HepG2 (cell line): ENCODE measurements around the gene TP53I3. TPM values are rescaled to one million over a fixed set of nuclear protein-coding genes. Genes with fewer than 3 reads are reported as not detected.

ENCODE experiments used
- CREB1 ChIP-seq, 2 experiments: fragments of 450-650 bp in 1 of 2; IDR thresholded peaks; 2 replicates each; pipeline ENCODE4 v1.6.1; 2016 to 2017; ENCODE audit warnings: control low read depth in 1 of 2, mild to moderate bottlenecking in 1 of 2, missing compliant biosample characterization in 1 of 2, missing genetic modification characterization in 1 of 2
- DDIT3 ChIP-seq: sonication (generic); formaldehyde crosslinking; IDR thresholded peaks from 2 replicates; pipeline ENCODE4 v1.4.0; 2020; ENCODE audit warnings: mild to moderate bottlenecking, missing genetic modification reagents
- KAT7 ChIP-seq: IDR thresholded peaks from 2 replicates; pipeline ENCODE4 v1.6.1; 2018; ENCODE audit warnings: borderline replicate concordance, missing compliant biosample characterization
- KIAA2018 ChIP-seq: sonication (generic); formaldehyde crosslinking; IDR thresholded peaks from 2 replicates; pipeline ENCODE4 v1.5.0; 2020; ENCODE audit warnings: mild to moderate bottlenecking, missing genetic modification reagents, borderline replicate concordance
- MED13 ChIP-seq: sonication (generic); formaldehyde crosslinking; IDR thresholded peaks from 2 replicates; pipeline ENCODE4 v1.5.0; 2020; ENCODE audit warnings: missing genetic modification reagents
- NR2F2 ChIP-seq: IDR thresholded peaks from 2 replicates; pipeline ENCODE4 v1.6.1; 2012; ENCODE audit warnings: low read depth, inconsistent platforms, borderline replicate concordance
- RBAK ChIP-seq: sonication (generic); formaldehyde crosslinking; IDR thresholded peaks from 2 replicates; pipeline ENCODE4 v1.5.1; 2020; ENCODE audit warnings: mild to moderate bottlenecking, missing genetic modification reagents
- REST ChIP-seq, 2 experiments: IDR thresholded peaks; 2 replicates each; pipeline ENCODE4 v1.6.1; 2011 to 2012; ENCODE audit warnings: low read length in 2 of 2, borderline replicate concordance in 1 of 2, low read depth in 1 of 2, mild to moderate bottlenecking in 1 of 2, moderate library complexity in 1 of 2
- RFXAP ChIP-seq: sonication (generic); formaldehyde crosslinking; IDR thresholded peaks from 2 replicates; pipeline ENCODE4 v1.4.0; 2020; ENCODE audit warnings: missing genetic modification reagents, borderline replicate concordance
- THAP11 ChIP-seq: IDR thresholded peaks from 2 replicates; pipeline ENCODE4 v1.6.1; 2016; ENCODE audit warnings: missing biosample characterization, missing genetic modification reagents
- TRIM22 ChIP-seq: fragments of 450-650 bp; IDR thresholded peaks from 2 replicates; pipeline ENCODE4 v1.6.1; 2017
- YY1 ChIP-seq: IDR thresholded peaks from 2 replicates; pipeline ENCODE4 v1.6.1; 2011; ENCODE audit warnings: low read length, low read depth, moderate library complexity, mild to moderate bottlenecking; ENCODE audit not compliant: insufficient read depth, insufficient replicate concordance
- ZNF850 ChIP-seq: sonication (generic); formaldehyde crosslinking; conservative IDR thresholded peaks from 2 replicates; pipeline ENCODE4 v1.9.0; 2021; ENCODE audit warnings: mild to moderate bottlenecking, missing genetic modification reagents
- polyA plus RNA-seq, 8 experiments: library from polyadenylated mRNA; depleted of rRNA in 3 of 8; stranded (reverse) in 7 of 8; unstranded in 1 of 8; fragments of >200 nt; fragmentation: Illumina TruSeq in 4 of 8; extraction: Trizol in 4 of 8; gene quantifications; 2 replicates each; pipeline versions ENCODE4 v1.2.1 to v1.2.3, GENCODE V29; 2011 to 2016; ENCODE audit warnings: low read depth in 4 of 8, missing spikeins in 1 of 8, mixed read lengths in 1 of 8; ENCODE audit not compliant: insufficient read depth in 1 of 8
- total RNA-seq, 5 experiments: library from RNA; depleted of rRNA; stranded (reverse); fragments of >200 nt; fragmentation: Illumina TruSeq; extraction: Trizol; gene quantifications; 2 replicates each; pipeline ENCODE4 v1.2.3, GENCODE V29; 2016; ENCODE audit warnings: low read depth in 1 of 5
- TF ChIP-seq, protein P1 (sequence below): sonication (generic); formaldehyde crosslinking; IDR thresholded peaks from 2 replicates; pipeline ENCODE4 v1.8.0; 2022; ENCODE audit warnings: missing genetic modification reagents, mild to moderate bottlenecking, inconsistent platforms, borderline replicate concordance

TP53I3 gene
- total and polyA plus RNA-seq, 2 of the 13 experiments (the other 11 are each of a cell fraction or from before 2014, with no cell fraction given), result 25.0 to 44.1 TPM

DNA sequence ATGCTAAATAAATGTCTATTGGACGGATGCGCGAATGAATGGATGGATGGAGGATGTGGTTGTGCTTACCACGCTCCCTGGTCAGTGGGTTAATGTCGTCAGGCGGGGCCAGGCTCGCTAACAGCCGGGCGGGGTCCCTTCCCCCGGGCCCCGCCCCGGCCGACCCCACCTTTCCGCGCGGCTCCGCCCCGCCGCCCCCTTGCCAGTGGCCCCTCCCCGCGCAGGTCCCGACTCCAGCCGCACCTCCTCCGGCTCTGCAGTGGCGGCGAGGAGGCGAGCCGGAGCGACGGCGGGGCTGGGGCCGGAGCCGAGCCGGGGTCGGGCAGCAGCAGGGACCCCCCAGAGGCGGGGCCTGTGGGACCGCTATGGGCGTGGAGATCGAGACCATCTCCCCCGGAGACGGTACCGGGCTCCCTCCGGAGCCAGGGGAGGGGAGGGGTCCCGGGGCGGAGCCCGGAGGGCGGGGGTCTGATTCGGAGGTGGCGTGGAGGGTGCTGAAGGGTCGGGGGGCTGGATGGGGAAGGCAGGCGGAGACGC is 35.1 kb downstream of the TP53I3 start, which contains the start of gene FKBP1B (continued):
- TF ChIP-seq KAT7 (CRISPR knock-in tag), result 0 out of 2 replicates have a peak, but pooled peaks have one; percentile 40
- TF ChIP-seq KIAA2018 (CRISPR knock-in tag), result no peak
- no peak for TF ChIP-seq TRIM22
- TF ChIP-seq ZNF850, result no peak
- no peak for TF ChIP-seq CREB1 (IDR thresholded peaks at IDR 0.05)
- no peak for TF ChIP-seq CREB1 (CRISPR knock-in tag; IDR thresholded peaks at IDR 0.05)
- peak; percentile 83 for TF ChIP-seq THAP11
- TF ChIP-seq YY1, result peak; percentile 60
- no peak for TF ChIP-seq RFXAP (CRISPR knock-in tag)
- TF ChIP-seq, protein P1, sequence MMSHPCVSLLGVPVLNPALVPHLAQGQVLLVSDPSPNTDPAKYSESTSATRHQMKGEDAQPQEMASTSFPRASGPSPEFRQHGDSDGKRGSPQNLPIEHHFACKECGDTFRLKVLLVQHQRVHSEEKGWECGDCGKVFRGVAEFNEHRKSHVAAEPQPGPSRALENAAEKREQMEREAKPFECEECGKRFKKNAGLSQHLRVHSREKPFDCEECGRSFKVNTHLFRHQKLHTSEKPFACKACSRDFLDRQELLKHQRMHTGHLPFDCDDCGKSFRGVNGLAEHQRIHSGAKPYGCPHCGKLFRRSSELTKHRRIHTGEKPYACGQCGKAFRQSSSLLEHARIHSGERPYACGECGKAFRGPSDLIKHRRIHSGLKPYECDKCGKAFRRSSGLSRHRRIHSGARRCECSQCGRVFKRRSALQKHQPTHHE (CRISPR knock-in tag), result no peak
- TF ChIP-seq MED13 (CRISPR knock-in tag), result no peak
- no peak for TF ChIP-seq RBAK (CRISPR knock-in tag)
- TF ChIP-seq REST (IDR thresholded peaks at IDR 0.05; ENCODE audit: borderline replicate concordance in 1 of 2, low read depth in 1 of 2, low read length in 2 of 2), result no peak
- no peak for TF ChIP-seq DDIT3 (CRISPR knock-in tag)
- TF ChIP-seq NR2F2, result no peak
